Dedifferentiated amniotic fluid mesenchymal stem cell (primary cell): ENCODE data around the gene GPC5.
"Not testable (repeated sequence)": the region's sequence is repeated elsewhere in the genome, so short reads cannot be mapped to it uniquely, and the experiment has no call there.

Source experiments
- DNase-seq: peaks from one replicate; pipeline ENCODE4 v3.0.0-alpha.2; 2016; ENCODE audit errors: extremely low spot score

Gene GPC5

DNA sequence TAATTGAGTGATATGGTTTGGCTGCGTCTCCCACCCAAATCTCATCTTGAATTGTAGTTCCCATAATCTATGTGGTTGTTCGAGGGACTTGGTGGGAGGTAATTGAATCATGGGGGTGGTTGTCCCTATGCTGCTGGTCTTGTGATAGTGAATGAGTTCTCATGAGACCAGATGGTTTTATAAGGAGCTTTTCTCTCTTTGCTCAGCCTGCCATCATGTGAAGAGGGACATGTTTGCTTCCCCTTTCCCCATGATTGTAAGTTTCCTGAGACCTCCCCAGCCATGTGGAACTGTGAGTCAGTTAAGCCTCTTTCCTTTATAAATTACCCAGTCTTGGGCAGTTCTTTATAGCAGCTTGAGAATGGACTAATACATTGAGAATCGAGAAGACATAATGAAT is 480.1 kb downstream of the GPC5 start:
- no peak for DNase-seq

DNA sequence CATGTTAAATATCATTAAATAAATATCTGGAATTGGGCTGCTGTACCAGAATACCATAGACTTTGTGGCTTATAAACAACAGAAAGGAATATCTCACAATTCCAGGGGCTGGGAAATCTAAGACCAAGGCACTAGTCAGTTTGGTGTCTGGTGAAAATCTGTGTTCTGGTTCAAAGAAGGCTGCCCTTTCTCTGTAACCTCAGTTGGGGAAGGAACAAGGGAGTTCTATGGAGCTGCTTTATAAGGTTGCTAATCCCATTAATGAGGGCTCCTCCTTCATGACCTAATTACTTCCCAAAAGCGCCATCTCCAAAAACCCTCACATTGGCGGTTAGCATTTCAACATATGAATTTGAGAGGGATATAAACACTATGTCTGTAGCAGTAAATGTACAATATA is 480.9 kb downstream of the GPC5 start:
- DNase-seq: no peak

DNA sequence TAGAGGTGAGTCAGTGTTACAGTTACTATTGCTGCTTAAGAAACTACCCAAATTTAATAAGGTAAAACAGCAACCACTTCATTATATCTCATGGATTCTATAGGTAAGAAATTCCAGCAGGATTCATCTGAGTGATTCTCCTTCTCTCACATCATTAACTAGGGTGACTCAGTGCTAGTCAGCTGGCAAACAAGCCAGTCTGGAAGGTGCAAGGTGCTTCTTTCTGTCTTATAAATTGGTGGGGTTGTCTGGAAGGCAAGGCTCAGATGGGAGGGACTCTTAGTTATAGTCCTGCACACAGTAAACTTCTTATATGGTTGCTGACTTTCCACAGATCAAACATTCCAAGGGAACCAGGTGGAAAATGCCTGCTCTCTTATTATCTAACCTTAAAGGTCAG is 484.5 kb downstream of the GPC5 start:
- no peak for DNase-seq

DNA sequence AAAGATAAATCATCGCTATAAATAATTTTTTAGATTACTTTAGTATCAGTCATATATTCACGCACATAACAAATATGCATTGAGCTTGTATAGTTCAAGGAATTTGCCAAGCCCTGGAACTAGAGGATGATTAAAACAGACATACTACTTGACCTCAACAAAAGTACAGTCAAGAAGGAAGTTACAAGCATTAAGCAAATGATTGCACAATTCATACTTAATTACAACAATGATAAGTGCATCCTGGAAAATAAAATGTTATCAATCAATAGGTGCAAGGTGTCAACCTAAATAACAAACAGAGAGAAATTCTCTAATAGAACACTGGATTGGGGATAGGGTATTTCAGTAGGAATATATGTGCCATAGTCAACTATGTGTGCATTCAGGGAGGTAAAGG is 491.2 kb downstream of the GPC5 start:
- no peak for DNase-seq

DNA sequence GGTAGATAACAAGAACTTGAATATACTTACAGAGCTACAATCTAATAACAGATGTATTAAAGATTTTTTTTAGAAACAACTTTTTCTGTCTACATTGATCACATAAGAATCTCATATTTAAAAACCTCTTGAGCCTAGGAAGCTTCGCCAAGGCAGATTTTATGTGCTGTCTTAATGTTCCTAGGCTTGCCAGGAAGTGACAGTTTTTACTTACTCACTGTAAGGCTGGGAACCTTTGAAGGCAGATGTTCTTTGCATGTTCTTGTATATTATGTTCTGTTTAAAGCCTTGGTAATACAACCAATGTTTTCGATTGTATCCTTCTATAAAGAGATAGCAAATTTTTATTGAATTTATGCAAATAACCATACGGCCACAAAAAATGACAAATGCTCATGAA is 492.7 kb downstream of the GPC5 start:
- no peak for DNase-seq

DNA sequence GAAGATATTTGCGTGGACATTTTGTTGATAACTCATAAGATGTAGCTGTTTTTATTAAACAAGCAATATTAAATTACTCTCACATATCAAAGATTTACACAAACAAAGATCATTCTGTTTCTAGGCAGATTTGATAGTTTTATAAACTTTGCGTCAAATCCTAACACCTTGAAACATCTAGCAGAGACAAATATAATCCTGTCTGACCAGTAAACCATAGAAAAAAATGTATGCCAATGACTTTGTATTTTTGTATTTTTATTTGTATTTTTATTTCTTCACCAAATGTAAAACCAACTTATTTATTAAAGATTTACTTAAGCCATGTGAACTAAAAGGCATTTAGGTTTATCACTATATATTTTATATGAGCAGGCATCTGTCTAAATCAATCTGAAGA is 494.6 kb downstream of the GPC5 start:
- DNase-seq: no peak

DNA sequence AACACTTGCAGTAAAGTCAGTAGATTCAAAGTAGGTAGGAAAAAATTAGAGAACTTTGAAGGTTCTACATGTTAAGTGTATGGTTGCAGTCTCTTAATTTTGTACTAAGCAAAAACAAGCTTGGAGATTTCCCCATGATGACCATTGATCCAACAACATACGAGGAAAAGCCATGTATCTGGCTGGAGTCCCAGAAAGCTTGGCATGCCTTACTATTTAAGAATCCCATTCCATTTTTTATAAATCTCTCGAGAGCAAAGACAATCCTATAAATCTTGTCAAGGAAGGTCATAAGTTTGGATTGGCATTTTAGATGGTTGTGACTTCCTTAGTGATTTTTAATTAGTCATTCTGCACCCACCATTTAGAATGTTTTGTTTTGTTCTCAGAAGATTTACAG is 495.9 kb downstream of the GPC5 start:
- no peak for DNase-seq

DNA sequence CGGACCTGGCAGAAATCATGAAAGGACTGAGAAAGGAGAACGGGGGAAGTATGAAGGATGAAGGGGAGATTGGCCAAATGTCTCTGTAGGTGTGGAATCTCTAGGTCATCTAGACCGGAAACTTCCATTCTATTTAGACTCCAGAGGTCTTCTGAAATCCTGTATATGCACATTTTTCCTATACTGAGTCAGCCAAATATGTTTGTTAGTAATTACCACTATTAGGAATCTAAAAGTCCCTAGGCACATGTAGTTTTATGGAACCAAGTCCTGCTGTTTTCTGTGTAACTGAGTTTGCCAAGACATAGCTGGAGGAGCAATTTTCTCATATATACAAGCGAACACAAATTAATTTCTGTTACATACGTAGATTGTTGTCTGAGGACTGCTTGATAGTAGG is 498.1 kb downstream of the GPC5 start:
- DNase-seq: no peak

DNA sequence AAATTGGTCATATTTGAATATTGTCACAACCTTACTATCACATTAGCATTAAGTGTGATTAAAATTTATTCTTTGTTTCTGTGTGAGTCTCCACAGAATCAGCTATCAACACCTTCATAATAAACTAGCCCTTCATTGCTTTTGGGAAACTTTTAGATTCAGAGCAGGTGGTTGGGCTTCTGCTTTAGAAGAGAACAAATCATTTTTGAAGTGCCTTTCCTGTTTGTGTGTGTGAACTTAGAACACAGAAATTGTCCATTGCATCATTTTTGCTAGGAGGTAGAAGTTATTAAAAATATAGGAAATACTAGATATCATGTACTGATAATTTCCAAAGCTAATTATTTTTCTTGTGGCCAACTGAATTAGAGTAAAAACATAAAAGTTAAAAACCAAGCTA is 500.6 kb downstream of the GPC5 start:
- DNase-seq: not testable (repeated sequence)

DNA sequence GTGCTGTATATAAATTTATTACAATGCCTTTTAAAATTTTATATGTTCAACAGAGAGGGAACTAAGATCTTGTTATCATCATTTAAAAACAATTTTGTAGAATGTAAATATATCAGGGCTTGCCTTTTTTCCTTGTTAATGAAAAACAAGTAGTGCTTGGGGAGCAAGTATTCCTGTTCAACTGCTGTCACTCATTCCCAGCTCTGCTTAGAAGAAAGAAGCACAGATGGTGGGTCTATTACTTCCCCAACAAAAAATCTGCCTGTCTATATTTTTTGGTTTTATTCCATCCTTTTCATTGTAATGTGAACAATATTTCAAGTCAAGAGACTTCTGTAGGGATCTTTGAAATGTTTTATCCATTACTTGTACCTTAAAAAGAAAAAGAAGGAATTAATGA is 503.9 kb downstream of the GPC5 start:
- no peak for DNase-seq

DNA sequence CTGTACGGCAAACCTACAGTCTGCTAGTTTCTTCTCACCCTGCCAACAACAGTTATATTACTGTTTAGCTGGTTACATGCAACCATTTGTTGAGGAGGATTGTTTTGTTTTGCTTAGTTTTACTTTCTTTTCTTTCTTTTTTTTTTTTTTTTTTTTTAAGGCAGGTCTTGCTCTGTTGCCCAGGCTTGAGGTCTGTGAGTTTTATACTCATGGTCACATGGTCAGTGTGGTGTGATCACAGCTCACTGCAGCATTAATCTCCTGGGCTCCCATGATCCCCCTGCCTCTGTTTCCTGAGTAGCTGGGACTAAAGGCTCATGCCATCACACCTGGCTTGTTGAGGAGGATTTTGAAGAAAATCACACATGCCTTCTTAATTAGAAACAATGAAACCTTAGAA is 505.6 kb downstream of the GPC5 start:
- DNase-seq: no peak

DNA sequence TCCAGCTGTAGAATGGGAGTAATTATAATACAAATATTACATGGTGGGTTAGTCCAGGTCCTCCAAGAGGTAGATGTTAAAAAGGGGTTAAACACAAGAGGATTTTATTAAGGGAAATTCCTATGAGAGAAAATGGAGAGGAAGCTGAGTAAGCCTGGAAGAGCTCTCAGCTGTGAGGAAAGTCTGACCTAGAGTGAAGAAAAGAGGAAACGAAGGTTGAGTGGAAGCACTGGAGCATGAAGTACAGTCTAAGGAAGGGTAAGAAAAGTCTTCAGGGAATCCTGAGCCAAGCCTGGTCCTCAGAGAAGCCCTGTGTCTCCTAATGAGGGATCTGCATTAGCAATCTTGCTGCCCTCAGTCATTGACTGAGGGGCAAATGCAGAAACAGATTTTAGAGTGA is 506.2 kb downstream of the GPC5 start:
- DNase-seq: no peak

DNA sequence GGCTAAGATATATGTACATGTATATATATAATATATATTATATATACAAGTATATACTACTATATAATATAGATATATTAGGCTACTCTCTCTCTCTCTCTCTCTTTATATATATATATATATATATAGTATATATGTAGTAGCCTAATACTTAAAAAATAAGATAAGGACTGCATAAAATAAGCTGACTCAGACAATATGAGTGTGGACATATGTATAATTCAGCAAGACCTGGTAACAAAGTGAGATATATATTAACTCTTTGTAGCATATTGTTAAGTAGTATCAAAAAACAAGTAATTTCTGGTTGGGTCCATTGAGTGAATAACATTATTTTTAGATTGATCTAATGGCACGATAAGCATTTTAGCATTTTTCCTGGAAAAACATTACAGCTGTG is 509.0 kb downstream of the GPC5 start:
- no peak for DNase-seq

DNA sequence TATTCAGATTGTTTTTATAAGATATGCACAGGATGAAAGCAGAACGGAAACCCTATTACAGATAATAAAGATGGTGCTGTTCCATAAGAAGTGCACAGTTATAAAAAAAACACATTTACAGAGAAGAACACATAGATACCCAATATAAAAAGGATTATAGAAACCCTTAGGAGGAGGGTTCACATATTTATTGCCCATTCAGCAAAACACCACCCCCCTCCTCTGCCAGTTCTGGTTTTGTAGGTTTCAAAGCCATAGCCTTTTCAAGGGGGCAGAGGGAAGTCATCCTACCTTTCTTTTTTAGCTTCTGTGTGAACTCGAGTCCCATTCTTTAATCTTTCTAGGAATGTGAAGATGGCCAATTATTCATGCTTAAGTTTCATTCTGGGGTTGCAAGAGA is 511.2 kb downstream of the GPC5 start:
- DNase-seq: no peak

DNA sequence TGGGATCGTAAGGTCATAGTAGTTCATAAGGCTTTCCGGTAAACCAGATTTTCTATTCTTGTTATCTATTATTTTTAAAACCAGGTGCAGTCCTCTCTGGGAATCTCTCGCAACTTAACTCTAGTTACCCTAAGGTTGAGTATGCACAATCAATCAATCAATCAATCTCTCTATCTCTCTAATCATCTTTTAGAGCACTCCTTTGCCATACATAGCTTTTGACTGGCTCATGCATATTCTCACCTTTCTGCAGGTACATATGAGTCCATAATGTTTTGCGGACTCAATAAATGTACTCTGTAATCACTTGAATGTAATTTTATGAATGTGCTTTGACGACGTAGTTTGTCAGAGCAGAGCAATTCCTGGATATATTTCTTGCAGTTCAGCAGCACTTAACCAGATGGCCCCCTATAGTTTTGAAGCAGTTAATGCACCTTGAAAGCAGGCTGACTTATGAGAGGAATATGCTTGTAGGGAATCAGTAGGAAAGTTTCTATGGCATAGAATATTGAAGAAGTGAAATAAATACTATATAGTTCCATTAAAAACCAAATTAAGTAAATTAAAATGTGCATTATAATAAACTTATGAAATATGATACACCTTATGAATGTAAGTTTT is 524.7 kb downstream of the GPC5 start:
- no peak for DNase-seq

DNA sequence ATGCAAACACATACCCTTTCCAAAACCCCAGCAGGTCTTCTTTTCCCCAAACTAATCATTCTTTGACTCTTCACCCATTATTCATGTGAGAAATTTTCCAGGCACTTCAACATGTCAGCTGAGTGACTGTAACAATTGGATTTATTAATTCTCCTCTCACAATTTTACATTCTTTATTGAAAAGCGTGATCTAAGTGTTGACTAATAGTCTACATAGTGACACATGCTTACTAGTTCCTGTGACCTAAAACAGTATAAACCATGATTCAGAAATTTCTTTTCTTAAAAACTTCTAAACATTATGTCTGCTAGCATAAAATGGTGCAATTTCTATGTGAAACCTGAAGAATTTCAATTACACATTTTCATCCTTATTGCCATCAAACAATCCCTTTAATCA is 532.3 kb downstream of the GPC5 start:
- no peak for DNase-seq

DNA sequence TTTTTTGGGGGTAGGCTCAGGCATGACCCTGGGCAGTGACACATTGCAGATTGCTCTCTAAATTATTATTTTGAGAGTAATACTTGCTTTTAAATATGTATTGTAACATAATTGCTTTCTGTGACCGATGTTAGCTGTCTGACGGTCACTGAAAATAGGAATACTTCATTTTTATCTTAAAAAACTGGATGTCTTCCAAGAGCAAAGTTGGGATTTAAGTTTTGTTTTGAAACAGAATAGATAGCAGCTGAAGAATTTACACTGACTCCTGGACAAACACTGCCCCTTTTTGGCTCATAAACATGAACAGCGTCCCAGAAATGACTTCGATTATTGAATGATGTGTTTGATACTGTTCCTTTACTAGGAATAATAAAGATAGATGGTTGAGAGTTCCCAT is 535.9 kb downstream of the GPC5 start:
- no peak for DNase-seq

DNA sequence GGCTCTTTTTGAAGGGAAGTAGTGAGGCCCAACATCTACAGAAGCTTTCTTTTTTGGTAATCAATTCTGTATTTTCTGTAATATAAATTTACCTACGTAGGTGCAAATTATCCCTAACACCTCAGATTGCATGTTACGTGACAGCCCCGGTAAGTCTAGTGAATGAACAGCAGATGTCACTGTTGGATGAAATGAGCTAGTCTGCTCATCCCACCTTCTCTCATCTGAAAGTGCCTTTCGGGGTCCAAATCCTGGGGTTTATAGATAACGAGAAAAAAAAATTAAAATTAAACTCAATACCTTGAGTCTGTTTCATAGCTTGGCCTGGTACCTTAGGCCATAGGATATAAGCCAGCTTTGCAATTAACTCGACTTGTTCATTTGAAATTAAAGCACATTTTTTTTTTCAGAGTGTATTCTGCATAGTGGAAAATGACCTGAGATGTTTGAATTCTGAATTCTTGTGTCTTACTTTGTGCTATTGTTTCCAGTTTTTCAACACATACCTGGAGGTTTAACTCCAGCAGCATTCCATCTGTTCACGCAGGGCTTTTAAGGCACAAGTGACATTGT is 548.2 kb downstream of the GPC5 start:
- no peak for DNase-seq

DNA sequence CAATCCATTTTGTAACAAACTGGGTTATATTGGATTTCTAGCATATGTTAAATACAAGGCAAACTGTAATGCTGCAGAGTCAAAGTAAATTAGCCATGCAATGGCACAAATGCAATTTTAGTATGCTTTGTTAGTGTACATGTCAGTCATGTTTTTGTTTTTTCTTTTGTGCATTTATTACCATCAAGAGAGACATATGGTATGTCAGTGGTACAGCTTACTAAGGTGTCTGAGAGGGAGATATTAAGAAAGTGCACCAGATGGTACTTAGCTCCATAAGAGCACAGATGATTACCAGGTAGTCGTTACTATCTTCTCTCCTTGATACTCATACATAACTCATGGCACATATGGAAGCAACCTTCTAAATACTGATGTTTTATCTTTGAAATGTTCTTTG is 550.3 kb downstream of the GPC5 start:
- no peak for DNase-seq

DNA sequence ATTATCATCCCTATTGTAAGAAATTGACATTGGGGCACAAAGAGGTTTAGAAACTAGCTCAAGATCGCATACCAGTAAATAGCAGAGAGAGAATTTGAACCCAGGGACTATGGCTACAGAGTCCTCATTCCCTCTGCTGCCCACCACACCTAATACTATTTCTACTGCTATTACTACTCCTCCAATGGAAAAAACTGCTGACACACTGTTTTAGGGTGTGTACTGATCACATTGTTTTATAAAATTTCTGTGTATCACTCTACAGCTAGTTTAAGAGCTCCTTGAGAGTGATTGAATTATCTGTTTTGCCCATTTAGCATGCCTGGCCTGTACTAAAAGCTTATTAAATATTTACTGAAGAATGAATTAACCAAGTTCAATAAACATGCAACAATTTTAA is 552.4 kb downstream of the GPC5 start:
- no peak for DNase-seq

DNA sequence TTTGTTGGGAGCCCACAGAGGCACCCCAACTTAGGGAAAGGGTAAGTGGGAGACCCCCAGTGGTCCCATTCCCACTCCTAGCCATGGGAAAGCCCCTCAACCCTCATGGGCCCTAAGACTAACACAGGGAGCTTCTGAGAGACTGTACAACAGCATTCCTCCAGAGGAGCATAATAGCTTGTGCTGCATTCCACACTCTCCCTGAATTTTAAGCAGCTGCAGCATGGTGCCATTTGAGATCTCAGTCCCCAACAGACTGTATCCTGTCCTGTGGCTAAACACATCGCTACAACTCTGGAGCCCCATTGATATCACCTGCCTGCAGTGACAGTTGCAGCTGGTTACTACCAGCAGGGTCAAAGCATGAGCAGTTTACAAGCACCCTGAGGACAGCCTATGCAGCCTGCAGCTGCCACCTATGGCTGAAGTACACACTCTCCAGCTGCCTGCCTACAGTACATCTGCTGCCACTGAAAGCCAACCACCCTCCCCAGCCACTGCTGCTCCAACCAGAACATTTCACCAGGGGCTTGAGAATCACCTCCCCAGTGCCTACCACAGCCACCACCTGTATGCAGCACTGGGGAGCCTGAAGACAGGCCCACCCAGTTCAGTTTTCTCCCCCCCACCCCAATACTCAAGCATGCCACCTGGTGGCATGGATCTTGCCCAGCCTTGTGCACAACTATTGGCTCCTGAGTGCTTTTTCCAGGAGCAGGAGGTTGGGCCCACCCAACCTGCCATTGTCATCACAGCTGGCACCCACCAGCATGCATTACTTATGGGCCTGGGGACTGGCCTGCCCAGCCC is 557.3 kb downstream of the GPC5 start:
- no peak for DNase-seq

DNA sequence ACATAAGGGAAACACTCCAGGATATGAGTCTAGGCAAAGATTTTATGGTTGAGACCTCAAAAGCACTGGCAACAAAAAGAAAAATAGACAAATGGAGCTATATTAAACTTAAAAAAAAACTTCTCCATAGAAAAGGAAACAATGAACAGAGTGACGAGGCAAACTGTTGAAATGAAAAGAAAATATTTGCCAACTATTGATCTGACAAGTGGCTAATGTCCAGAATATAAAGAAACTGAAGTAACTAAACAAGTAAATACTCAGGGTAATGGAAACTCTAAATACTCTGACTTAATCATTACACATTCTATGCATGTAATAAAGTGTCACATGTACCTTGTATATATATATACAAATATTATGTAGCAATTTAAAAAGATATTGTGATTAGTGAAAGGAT is 562.5 kb downstream of the GPC5 start:
- DNase-seq: no peak

DNA sequence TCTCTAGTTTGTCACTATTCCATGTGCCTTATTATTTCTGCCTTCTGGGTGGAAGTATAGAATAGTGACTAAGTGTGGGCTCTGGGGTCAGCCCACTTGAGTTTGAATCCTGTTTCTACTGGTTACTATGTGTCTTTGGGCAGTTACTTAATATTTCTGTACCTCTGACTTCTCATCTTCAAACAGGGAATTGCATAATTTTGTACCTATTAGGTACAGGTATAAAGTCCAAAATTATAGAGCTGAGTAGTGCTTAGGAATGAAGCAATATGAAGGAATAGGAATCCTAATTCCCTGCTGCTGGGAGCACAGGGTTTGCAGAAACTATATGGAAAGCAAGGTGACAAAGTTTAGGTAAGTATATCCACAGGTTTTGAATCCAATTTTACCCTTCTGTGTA is 564.5 kb downstream of the GPC5 start:
- no peak for DNase-seq

DNA sequence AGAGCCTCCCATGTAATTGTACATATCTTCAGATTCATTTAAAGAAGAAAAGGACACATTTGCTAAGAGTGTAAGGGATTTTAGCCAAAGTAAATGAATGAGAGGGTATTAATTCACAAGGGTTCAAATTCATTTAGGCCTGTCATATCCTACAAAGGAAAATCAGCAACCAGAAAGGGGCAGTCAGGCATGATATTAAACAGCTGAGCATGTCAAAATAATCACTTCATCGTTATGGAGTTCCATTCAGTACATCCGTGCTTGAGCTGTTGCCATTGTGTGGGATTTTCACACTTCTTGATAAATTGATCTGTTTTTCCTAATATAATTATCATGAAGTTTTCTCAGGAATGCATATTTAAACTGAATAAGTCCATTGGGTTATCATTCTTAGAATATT is 567.1 kb downstream of the GPC5 start:
- DNase-seq: no peak
